Glomerular endothelial cell (primary cell): ENCODE results near the gene ZNF562. TPM values are rescaled to one million over a fixed set of nuclear protein-coding genes. Genes with fewer than 3 reads are reported as not detected.

ENCODE experiments used
- DNase-seq: peaks from one replicate; pipeline ENCODE4 v3.0.0-alpha.2; 2011; ENCODE audit warnings: low read depth, low spot score; ENCODE audit errors: extremely low read depth
- total RNA-seq: library from RNA; depleted of rRNA; stranded (reverse); fragments of >200 nt; gene quantifications from 2 replicates; pipeline ENCODE4 v1.2.3, GENCODE V29; 2015

The ZNF562 gene
- total RNA-seq, 1 donor from 2014 or later: 26.7 TPM

DNA sequence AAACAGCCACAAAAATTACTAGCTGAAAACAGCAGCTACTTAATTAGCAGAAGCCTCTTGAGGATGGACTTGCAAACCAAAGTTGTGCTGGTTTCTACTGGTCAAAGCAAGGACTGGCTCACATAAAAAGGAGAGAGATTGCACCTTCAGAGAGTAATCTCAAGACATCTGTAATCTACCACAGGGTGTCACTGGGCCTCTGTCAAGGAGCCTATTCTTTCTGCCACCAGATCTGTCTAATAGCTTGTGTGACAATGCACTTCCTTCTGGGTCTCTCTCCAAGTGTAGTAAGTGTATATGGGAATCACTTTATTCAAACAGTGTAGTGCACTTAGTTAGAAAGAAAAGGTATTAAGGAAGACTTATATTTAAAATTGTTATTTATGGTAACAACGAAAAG, 29.4 kb downstream of the ZNF562 start:
- no peak for DNase-seq

DNA sequence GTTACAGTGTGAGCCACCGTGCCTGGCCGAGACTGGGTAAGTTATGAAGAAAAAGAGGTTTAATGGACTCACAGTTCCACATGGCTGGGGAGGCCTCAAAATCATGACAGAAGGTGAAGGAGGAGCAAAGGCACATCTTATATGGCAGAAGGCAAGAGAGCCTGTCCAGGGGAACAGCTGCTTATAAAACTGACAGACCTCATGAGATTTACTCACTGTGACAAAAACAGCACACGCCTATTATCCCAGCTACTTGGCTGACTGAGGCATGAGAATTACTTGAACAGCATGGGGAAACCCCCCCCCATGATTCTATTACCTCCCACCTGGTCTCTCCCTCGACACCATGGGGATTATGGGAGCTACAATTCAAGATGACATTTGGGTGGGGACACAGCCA, 30.4 kb downstream of the ZNF562 start:
- no peak for DNase-seq

DNA sequence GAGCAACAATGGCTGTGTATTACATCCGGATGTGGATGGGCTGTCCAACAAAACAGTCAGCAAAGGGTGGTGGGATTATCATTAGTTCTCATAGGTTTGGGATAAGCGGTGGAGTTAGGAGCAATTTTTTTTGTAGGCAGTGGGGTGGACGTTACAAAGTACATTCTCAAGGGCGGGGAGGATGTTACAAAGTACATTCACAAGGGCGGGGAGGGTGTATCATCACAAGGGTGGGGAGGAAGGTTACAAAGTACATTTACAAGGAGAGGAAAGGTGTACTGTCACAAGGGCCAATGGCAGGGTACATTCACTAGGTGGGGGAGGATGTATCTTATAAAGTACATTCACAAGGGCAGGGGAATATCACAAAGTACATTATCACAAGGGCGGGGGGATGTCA, 33.1 kb downstream of the ZNF562 start:
- DNase-seq: no peak

DNA sequence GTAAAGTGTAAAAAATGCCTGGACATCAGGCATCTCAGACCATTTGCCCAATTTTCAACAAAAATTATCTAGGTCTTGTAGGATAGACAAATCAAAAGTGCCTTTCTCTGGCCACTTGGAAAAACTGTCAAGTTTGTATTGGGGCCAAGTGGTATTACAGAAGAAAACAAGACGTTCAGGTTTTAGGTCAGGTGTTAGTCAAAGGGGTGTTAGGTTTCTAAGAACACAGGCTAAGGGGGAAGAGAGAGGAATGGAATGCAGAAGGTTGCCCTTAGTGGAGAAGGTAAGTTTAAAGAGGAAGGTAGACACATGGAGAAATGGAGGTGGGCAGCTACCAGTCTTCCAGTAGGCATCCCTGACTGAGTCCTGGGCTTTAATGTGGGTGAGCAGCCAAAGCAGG, 33.9 kb downstream of the ZNF562 start:
- DNase-seq: no peak

DNA sequence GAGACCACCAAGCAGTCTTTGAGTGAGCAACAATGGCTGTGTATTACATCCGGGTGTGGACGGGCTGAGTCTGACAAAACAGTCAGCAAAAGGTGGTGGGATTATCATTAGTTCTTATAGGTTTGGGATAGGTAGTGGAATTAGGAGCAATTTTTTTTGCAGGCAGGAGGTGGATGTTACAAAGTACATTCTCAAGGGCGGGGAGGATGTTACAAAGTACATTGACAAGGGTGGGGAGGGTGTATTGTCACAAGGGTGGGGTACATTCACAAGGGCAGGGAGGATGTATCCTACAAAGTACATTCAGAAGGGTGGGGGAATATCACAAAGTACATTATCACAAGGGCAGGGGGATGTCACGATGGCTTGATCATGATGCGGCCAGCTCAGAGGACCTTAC, 38.9 kb downstream of the ZNF562 start:
- DNase-seq: no peak

DNA sequence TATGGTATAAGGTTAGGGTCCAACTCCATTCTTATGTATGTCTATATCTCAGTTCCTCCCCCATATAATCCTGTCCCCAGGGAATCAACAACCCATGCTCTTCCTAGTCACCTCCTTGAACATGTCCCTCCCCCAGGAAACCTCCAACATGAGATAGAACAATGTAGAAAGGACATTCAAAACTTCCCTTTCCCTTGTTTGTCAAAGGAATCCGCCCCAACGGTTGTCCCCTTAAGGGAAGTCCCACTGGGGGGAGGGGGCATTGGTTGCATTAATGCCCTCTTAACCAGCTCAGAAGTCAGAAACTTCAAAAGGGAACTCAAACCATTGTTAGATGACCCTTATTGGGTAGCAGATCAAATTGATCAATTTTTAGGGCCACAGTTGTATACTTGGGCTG, 47.0 kb downstream of the ZNF562 start:
- no peak for DNase-seq

DNA sequence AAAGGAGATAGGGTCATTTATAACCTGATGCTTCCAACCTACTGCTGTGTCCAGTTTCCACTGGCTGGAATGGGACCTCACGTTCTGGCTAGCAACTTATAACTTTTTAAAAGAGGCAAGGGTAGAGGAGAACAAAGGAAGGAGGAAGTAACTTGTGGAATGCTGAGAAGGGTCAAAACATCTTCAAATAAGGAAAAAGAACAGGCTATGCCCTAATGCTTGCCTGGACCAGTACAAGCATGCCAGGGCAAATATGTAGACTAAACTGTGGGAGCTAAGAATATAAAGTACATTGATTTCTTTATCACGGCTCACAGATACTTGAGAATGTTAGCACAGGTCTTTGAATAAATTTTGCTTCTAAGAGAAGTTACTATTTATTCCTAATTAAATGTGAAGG, 52.4 kb downstream of the ZNF562 start:
- no peak for DNase-seq

DNA sequence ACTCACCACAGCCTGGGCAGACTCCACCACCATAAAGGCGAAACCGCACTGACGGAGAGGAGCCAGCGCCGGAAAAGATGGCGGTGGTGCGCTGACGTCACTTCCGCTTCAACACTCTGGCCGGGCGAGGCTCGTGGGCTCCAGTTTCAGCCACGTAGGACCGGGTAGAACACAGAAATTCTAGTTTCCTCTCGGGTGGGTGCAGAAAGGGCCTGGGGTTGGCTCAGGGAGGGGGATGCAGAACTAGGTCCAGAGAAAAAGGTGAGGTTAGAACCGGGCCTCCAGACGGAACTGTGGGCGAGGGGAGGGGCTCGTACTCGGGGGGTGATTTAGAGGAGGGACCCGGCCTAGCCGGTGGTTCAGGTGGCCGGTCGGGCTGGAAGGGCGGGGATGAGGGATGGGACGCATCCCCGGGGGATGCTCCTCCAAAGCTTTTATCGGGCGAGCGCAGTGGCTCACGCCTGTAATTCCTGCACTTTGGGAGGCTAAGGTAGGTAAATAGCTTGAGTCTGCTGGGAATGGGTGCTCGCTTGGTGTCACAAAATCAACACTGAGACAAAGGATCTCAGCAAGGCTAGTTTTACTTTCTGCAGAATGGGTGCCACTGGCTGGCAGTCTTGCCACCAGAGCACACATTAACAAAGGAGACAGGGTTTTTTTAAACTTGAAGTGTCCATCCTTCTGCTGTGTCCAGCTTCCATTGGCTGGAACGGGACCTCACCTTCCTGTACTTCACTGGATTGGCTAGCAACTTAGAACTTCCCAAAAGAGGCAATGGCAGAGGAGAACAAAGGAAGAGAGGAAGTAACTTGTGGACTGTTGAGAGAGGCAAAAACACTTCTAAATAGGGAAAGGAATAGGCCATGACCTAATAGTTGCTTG, 53.5 kb downstream of the ZNF562 start, which contains the start of gene ZNF561:
Gene ZNF561, minus strand, starts transcription at position 77 of the 882 bp plus-strand sequence. CDS start 1,776 bp downstream, outside the sequence.
- DNase-seq: peak; percentile 84

DNA sequence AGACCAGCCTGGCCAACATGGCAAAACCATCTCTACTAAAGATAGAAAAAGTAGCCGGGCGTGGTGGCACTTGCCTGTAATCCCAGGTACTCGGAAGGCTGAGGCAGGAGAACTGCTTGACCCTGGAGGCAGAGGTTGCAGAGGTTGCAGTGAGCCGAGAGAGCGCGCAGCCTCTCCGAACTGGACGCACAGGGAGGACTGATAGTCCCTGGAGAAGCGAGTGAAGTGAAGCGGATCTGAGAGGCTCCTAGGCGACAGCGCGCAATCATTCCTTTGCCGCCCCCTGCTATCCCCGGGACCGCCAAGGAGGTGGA, 54.1 kb downstream of the ZNF562 start:
- no peak for DNase-seq

DNA sequence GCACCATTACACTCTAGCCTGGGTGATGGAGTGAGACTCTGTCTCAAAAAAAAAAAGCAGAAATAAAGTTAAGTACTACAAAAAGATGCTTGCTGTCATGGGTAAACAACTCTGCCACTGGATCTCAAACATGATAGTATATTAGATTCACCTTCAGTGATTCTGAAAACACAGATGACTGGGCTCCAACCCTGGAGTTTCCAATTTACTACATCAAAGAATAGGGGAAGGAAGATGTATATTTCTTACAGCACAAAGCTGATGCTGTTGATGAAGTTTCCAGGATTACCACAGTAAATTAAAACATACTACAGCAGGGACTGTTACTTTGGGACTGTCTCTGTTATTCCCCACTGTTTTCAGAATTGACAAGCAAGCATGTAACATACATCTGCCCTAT, 59.1 kb downstream of the ZNF562 start:
- DNase-seq: no peak

DNA sequence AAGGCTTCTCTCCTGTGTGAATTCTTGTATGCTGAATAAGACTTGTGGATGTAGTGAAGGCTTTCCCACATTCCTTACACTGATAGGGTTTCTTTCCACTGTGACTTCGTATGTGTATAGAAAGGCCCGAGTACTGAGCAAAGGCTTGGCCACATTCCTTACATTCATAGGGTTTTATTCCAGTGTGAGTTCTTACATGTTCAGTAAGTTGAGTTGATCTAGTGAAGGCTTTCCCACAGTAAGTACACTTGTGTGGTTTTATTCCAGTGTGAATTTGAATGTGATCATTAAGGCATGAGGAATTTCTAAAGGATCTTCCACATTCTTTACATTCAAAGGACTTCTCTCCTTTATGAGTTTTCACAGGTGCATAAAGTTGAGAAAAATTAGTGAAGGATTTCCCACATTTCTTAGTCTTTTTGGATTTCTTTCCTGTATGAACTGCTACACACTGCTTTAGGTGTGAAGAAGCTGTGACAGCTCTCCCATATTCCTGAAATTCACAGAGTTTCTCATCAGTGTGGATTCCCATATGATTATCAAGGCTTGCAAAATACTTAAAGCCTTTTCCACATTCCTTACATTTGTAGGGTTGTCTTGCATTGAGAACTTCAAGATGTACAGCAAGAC, 64.3 kb downstream of the ZNF562 start:
- DNase-seq: no peak

DNA sequence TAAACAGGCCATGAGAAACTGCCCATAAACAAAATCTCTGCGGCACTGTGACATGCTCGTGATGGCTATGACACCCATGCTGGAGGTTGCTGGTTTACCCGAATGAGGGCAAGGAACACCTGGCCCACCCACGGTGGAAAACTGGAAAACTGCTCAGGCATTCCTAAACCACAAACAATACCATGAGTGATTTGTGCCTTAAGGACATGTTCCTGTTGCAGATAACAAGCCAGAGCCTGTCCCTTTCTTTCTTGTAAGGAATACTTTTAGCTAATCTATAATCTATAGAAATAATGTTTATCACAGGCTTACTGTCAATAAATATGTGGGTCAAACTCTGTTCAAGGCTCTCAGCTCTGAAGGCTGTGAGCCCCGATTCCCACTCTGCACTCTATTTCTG, 66.0 kb downstream of the ZNF562 start:
- DNase-seq: no peak

DNA sequence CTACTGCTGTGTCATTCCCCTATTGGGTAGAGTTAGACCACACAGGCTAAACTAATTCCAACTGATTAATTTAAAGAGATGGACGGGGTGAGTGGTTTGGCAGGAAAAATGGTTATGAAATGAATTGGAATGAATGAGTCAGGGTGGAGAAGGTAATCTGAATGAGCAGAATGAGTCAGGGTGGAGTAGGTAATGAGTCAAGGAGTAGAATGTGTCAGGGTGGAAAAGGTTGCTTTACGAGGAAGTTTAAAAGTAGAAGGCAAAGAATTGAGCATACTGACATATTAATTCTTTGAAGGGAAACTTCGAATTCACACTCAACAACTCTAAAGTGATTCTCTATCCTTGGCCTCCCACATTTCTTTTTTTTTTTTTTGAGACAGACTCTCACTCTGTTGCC, 77.9 kb downstream of the ZNF562 start:
- DNase-seq: no peak

Other genes with a start within 250 kb of the ZNF562 start
- gene ZNF266, start 239.5 kb downstream of the ZNF562 start, total RNA-seq: 14.9 and 15.1 TPM in 2 replicates
- gene ZNF560, start 176.5 kb downstream of the ZNF562 start, total RNA-seq: 0.15 and 0.23 TPM in 2 replicates
- 8.8 and 9.1 TPM in 2 replicates for gene ZNF426, start 136.5 kb downstream of the ZNF562 start, total RNA-seq
- gene ZNF121, start 90.6 kb downstream of the ZNF562 start, total RNA-seq: 20.5 and 22.6 TPM in 2 replicates
- 24.8 and 31.6 TPM in 2 replicates for gene ZNF561, start 53.9 kb downstream of the ZNF562 start, total RNA-seq
- 5.1 and 23.7 TPM in 2 replicates for gene ZNF846, start 93.6 kb upstream of the ZNF562 start, total RNA-seq
- 22.1 and 27.5 TPM in 2 replicates for gene FBXL12, start 144.0 kb upstream of the ZNF562 start, total RNA-seq
- gene UBL5, start 152.8 kb upstream of the ZNF562 start, total RNA-seq: 578 and 765 TPM in 2 replicates
- gene PIN1, start 160.2 kb upstream of the ZNF562 start, total RNA-seq: 128 and 139 TPM in 2 replicates